Femur (tissue), 1 donor: ENCODE results near the gene ZNF440.
A peak's percentile ranks its signal among the peaks of the same experiment; 100 is the strongest.
"Not testable (repeated sequence)": the region's sequence is repeated elsewhere in the genome, so short reads cannot be mapped to it uniquely, and the experiment has no call there.

Experiments used
- DNase-seq: peaks from one replicate; pipeline ENCODE4 v3.0.0-alpha.2; 2017

Gene ZNF440

DNA sequence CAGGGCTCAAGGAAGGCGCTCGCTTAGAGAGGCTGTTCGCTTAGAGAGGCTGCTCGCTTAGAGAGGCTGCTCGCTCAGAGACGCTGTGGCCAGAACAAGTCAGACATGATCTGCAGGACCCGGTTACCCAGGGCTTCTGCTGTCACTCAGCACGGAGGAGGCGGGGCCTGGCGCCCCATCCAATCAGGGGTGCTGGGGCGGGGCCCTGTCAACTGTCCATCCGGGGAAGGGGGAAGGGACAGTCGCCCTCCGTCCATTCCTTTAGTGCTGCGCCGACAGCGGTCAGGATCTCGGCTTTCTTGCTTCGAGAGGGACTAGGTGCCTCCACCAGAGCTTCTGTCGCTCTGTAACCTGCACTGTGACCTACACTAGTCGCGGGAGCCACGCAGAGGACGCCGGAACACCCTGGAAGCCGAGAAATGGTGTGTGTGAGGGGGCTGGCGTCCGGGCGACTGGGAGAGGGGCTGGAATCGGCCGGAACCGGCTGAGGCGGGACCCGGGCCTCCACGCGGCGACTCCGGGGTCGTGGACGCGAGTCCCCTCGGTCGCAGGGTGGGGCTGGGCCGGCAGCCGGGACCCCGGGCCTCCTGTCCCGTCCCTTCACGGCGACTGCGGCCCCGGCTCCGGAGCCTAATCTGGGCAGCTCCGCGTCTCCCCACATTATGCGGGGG lies at the start of gene ZNF440:
Gene ZNF440 (plus strand): TSS at position 245 of the 671 bp plus-strand sequence. CDS start 175 bp downstream, at position 420.
- peak; percentile 97 for DNase-seq

DNA sequence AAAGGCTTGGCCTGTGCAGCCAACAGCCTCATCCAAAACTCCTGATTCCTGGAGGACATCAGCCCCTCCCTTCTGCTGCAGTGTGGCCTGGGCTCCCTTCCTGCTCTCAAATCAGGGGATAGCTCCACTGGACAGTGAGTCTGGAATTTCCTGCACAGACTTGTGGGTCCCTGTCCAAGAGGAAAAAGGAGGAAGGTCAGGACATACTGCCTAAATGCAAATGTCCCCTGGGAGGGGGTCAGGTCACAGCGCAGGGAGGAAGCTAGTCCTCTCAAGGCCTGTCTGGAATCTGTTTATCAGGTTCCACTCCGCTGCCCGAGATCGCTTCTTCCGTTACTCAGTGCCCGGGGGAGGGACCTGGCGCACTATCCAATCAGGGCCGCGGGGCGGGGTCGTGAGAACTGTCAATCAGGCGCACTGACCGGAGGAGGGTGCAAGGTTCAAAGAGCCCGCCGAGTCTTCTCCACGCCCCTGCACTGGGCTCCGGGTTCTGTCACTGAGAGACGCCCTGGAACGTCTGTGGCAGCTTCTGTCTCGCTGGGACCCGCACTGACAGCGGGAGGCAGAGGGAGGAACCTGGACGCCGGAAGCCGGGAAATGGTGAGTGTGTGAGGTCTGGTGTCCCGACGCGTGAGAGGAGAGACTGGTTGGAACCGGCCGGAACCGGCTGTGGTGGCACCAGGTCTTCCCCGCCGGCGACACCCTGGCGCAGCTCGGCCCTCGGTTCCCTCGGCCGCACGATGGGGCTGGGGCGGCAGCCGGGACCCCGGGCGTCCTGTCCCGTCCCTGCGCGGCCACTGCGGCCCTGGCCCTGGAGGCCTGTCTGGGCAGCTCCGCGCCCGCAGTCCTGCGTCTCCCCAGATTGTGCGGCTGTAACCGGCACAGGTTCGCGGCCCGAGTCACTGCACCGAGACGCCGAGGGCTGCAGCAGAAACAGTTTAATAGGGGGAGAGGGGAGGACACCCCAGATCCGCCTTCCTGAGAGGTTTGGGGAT lies 47.2 kb upstream of the ZNF440 start, which contains the start of gene ZNF441:
Gene ZNF441 (plus strand): TSS at position 404 of the 995 bp plus-strand sequence. CDS start 194 bp downstream, at position 598.
- DNase-seq, result peak; percentile 98

GRCh38 chr19:11767633-11768133 lies 46.4 kb upstream of the ZNF440 start:
- peak; percentile 38 for DNase-seq

DNA sequence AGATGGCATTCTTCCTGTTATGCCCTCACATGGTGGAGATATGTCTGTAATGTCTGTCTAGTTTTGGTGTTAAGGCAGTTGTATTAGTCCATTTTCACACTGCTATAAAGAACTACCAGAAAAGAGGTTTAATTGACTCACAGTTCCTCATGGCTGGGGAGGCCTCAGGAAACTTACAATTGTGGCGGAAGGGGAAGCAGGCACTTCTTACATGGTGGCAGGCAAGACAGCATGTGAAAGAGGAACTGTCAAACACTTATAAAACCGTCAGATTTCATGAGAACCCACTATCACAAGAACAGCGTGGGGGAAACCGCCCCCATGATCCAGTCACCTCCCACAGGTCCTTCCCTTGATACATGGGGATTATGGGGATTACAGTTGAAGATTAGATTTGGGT lies 44.1 kb upstream of the ZNF440 start:
- DNase-seq, result no peak

GRCh38 chr19:11771520-11771919 lies 42.6 kb upstream of the ZNF440 start:
- DNase-seq, result not testable (repeated sequence)

DNA sequence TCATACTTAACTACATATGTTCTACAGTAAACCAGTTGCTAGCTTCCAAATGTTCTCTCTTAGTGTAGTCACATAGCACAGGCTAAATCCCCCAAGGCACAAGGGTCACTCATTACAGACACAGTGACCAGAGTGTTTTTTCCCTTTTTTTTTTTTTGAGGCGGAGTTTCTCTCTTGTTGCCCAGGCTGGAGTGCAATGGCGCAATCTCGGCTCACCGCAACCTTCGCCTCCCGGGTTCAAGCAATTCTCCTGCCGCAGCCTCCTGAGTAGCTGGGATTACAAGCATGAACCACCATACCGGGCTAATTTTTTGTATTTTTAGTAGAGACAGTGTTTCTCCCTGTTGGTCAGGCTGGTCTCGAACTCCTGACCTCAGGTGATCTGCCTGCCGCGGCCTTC lies 37.4 kb upstream of the ZNF440 start:
- not testable (repeated sequence) for DNase-seq

- no peak for DNase-seq
Observed at GRCh38 chr19:11780431-11781020, 33.5 kb upstream of the ZNF440 start.

- no peak for DNase-seq
Observed at GRCh38 chr19:11781295-11782057, 32.6 kb upstream of the ZNF440 start.

- no peak for DNase-seq
Observed at GRCh38 chr19:11783767-11784166, 30.3 kb upstream of the ZNF440 start.

GRCh38 chr19:11784356-11784755 lies 29.7 kb upstream of the ZNF440 start:
- DNase-seq, result no peak

- no peak for DNase-seq
Observed at GRCh38 chr19:11787536-11787935, 26.5 kb upstream of the ZNF440 start.

- no peak for DNase-seq
Observed at GRCh38 chr19:11792942-11793341, 21.1 kb upstream of the ZNF440 start.

GRCh38 chr19:11797491-11797890 lies 16.6 kb upstream of the ZNF440 start:
- DNase-seq, result peak; percentile 91

GRCh38 chr19:11798391-11799330 lies 15.4 kb upstream of the ZNF440 start, which contains the start of gene ZNF491:
Gene ZNF491 (plus strand): TSS chr19:11798523. CDS start chr19:11805954, 7,431 bp downstream.
- DNase-seq, result peak; percentile 93

- no peak for DNase-seq
Observed at GRCh38 chr19:11806354-11807098, 7.5 kb upstream of the ZNF440 start.

- DNase-seq, result no peak
Observed at GRCh38 chr19:11807099-11807380, 7.0 kb upstream of the ZNF440 start.

DNA sequence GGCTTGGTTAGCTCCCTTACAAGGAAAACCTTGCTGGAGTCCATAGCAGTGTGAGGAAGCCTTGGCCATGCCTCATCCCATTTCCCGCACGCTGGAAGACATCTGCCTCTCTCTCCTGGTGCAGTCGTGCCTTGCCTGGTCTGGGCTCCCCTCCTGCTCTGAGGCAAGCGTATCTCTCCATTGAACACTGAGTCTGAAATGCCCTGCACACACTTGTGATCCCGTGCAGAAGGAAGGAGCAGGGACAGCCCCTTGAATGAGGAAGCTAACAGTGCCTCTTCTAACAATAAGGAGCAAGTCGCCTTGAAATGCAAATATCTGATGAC lies 407 bp upstream of the ZNF440 start:
- no peak for DNase-seq

DNA sequence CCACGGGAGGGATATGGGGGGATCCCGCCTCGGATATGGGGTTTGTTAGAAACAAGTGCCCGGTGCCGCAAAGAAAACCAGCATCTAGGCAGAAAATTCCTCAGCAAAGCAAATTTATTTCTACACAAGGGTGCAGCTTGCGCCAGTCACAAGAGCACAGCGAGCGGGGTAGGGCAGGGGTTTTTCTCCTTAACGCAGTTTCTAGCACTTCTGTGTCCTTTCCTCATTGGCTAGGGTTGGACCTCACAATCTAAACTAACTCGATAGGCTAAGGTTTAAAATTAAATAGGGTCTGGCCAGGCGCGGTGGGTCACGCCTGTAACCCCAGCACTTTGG lies 595 bp downstream of the ZNF440 start:
- no peak for DNase-seq

DNA sequence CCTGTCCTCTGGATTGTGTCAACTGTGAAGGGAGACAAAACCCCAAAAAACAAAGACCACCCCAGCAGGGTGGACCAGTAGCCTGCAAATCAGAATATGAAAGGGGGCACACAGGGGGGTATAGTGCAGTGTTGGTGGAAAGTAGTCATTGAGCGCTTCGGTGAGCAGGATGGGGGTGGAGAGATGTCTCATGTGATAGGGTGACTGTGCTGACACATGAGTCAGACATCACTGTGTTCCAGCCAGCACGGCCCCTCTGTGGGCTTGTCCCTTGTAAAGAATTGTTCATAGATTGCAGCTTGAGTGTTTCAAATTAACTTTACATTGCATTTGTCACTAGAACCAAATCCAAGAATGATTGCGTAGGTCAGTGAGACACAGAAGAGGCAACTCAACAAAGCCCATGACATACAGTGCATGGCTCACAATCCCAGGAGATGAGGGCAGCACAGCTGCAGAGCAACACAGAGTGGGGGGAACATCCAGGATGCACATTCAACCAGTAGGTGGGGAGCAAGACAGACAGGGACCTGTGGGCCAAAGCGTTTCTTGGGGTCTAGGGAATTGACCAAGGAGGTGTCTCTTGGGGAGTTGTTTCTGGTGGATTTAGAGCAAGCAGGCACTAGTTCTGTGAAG lies 7.5 kb downstream of the ZNF440 start:
- DNase-seq, result no peak
